Measurements from ENCODE around the gene SLX4IP. TPM values are rescaled to one million over a fixed set of nuclear protein-coding genes. Genes with fewer than 3 reads are reported as not detected.

SLX4IP gene
- total and polyA plus RNA-seq, 8 donors: 2.5 to 6.4 (median 2.8) TPM

- FAIRE-seq (no peak), DNase-seq (peak; percentile 75 to 88 (median 86)), ATAC-seq (peak; percentile 35 to 64 (median 50))
- Histone ChIP-seq H3K36me3 (no peaks in the 10 kb centered on the region), H3K9me3 (no peaks in the 10 kb centered on the region), H3K27me3 (no peaks in the 10 kb centered on the region), H3K4me3 (peak overlapping the region; percentile 59 to 99 (median 88)), H3K27ac (peak overlapping the region; percentile 99 to 100 (median 100)), H3K4me1 (peaks cover 28 to 39% (median 28%) of the 10 kb centered on the region in 3 donors)
- 0 to 2% methylated on average over 13 of the region's 13 CpGs for WGBS, 2 donors
- TF ChIP-seq, protein P1, sequence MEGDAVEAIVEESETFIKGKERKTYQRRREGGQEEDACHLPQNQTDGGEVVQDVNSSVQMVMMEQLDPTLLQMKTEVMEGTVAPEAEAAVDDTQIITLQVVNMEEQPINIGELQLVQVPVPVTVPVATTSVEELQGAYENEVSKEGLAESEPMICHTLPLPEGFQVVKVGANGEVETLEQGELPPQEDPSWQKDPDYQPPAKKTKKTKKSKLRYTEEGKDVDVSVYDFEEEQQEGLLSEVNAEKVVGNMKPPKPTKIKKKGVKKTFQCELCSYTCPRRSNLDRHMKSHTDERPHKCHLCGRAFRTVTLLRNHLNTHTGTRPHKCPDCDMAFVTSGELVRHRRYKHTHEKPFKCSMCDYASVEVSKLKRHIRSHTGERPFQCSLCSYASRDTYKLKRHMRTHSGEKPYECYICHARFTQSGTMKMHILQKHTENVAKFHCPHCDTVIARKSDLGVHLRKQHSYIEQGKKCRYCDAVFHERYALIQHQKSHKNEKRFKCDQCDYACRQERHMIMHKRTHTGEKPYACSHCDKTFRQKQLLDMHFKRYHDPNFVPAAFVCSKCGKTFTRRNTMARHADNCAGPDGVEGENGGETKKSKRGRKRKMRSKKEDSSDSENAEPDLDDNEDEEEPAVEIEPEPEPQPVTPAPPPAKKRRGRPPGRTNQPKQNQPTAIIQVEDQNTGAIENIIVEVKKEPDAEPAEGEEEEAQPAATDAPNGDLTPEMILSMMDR (IDR thresholded peaks at IDR 0.05): peak in 2 of 4 donors; percentile 9 to 13
- intact Hi-C loops (cut with DNase I): loop anchor here in 1 of 3 donors (10.0 kb wide), 2 partner anchors 543 to 603 kb away; no protein-coding TSS in a partner anchor
These were observed 236.3 kb downstream of the SLX4IP start for GRCh38 chr20:10671221-10671918.

- H3K27ac ChIP-seq: peak overlapping the region; percentile 99 to 100 (median 100)
- H3K4me3 ChIP-seq: peak overlapping the region; percentile 59 to 99 (median 88)
- no peaks in the 10 kb centered on the region for H3K27me3 ChIP-seq
- ATAC-seq (peak; percentile 23 to 45 (median 40)), DNase-seq (peak; percentile 76 to 91 (median 78)), FAIRE-seq (no peak)
- H3K36me3 ChIP-seq: no peaks in the 10 kb centered on the region
- TF ChIP-seq, protein P1 (IDR thresholded peaks at IDR 0.05): no peak
- H3K4me1 ChIP-seq: peaks cover 21 to 32% (median 21%) of the 10 kb centered on the region in 3 donors
- H3K9me3 ChIP-seq: no peaks in the 10 kb centered on the region
- 1% methylated on average over 37 to 42 of the region's 42 CpGs for WGBS, 2 donors
- intact Hi-C loops (cut with DNase I): loop anchor here in 1 of 3 donors (10.0 kb wide), 2 partner anchors 543 to 603 kb away; no protein-coding TSS in a partner anchor
These were observed 237.0 kb downstream of the SLX4IP start for GRCh38 chr20:10671919-10672623.

DNA sequence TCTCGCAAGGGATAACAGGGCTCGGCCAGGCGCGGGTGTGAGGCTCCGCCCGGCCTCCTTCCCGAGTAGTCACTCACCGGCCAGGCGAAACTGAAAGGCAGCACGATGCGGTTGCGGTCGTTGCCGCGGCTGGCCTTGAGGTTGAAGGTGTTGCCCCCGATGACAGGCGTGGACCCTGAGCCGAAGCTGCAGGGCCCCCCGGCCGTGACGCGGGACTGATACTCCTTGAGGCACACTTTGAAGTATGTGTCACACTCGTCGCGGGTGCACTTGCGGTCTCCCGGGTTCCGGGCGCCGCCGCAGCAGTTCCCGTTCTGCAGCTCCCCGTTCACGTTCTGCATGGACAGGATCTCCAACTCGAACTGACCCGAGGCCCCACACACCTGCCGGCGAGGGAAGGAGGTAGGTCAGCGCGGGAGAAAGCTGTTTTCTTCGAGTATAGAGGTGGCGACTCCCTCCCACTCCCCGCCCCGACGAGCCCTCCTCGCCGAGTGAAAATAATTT lies 237.6 kb downstream of the SLX4IP start:
- peak overlapping the region; percentile 59 to 99 (median 88) for H3K4me3 ChIP-seq
- FAIRE-seq (no peak), ATAC-seq (peak; percentile 12 to 22 (median 14)), DNase-seq (peak; percentile 62 to 88 (median 68))
- H3K9me3 ChIP-seq: no peaks in the 10 kb centered on the region
- H3K27ac ChIP-seq: peak overlapping the region; percentile 99 to 100 (median 100)
- TF ChIP-seq, protein P1 (IDR thresholded peaks at IDR 0.05): no peak
- intact Hi-C loops (cut with DNase I): loop anchor here in 1 of 3 donors (10.0 kb wide), 2 partner anchors 542 to 602 kb away; no protein-coding TSS in a partner anchor
- WGBS, 2 donors: 0 to 1% methylated on average over 47 of the region's 47 CpGs
- H3K36me3 ChIP-seq: no peaks in the 10 kb centered on the region
- peaks cover 15 to 26% (median 16%) of the 10 kb centered on the region in 3 donors for H3K4me1 ChIP-seq
- H3K27me3 ChIP-seq: no peaks in the 10 kb centered on the region

DNA sequence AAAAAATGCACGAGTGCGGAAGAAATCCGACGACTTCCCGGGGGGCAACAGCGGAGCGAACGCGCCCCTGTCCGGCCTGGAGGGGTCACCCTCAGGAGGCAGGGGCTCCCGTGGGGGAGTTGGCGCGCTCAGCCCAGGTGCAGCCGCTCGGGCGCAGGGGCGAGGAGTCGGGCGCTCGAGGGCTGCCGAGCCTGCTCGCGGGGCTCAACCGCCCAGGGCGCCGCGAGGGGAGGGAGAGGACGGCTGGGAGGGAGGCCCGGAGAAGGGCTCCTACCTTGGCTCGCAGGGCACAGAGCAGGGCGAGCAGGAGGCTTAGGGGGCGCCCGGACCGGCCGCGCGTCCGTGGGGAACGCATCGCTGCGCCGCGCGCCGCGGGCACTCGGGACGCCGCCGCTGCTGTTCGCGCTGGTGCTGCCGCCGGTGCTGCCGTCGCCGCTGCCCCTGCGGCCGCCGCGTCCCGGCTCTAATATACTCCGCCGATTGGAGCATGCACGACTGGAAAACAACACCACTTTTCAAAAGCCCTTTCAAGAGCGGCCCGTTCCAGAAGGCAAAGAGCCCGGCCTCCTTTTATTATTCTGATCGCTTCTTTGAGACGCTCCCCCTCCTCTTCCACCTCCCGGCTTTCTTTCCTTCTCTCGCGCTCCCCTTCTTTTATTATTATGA lies 238.2 kb downstream of the SLX4IP start:
- H3K27ac ChIP-seq: peak overlapping the region; percentile 99 to 100 (median 100)
- no peaks in the 10 kb centered on the region for H3K36me3 ChIP-seq
- peak; percentile 9 to 24 (median 14) for ATAC-seq
- WGBS, 2 donors: 0% methylated on average over 62 to 73 of the region's 73 CpGs
- FAIRE-seq: no peak
- H3K4me3 ChIP-seq: peak overlapping the region; percentile 59 to 99 (median 88)
- DNase-seq: peak; percentile 34 to 85 (median 58)
- H3K4me1 ChIP-seq: peaks cover 9 to 19% (median 10%) of the 10 kb centered on the region in 3 donors
- H3K27me3 ChIP-seq: no peaks in the 10 kb centered on the region
- intact Hi-C loops (cut with DNase I): loop anchor here in 1 of 3 donors (10.0 kb wide), 2 partner anchors 541 to 601 kb away; no protein-coding TSS in a partner anchor
- no peaks in the 10 kb centered on the region for H3K9me3 ChIP-seq
- TF ChIP-seq, protein P1 (IDR thresholded peaks at IDR 0.05): no peak

Measured in pancreas (tissue), 10 donors.